GM19452 (cell line): ENCODE results near the gene NKIRAS2.

Experiments
- ATAC-seq: cut with Tn5 transposase; IDR thresholded peaks from one replicate; pipeline ENCODE4 v1.9.1; 2021; ENCODE audit not compliant: unreplicated experiment

Gene NKIRAS2

DNA sequence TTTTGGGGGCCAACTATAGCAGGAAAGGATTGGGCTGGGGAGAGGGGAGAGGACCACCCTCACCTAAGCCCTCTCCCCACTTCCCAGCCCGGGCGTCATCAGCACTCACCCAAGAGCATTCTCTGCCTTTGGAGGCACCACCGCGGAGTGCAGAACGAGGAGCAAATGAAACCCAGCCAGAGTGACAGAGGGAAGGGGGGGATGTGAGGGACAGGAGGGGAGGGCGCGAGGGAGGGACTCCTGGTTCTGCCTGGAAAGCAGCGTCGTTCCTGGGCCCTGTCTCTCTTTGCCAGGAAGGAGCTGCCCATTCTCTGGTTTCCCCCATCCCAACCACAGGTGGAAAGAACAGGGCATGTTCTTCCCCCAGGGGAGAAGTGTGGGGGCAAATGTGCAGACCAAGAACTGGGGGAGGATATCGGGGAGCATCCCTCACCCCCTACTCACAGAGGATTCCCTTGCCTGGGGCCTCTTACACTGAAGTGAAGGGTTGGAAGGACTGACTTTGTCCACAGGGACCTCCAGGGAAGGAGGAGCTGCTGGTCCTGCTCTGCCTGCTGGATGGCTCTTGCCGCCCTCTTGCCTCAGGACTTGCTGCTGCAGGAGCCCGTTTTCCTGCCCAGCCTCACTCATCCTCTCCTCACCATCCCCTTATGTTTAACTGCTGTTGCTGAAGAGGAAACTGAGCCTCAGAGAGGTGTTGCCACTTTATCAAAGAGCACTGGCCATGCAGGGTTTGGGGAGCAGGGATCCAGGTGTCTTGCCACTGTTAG, 34.0 kb downstream of the NKIRAS2 start:
- ATAC-seq: no peak

DNA sequence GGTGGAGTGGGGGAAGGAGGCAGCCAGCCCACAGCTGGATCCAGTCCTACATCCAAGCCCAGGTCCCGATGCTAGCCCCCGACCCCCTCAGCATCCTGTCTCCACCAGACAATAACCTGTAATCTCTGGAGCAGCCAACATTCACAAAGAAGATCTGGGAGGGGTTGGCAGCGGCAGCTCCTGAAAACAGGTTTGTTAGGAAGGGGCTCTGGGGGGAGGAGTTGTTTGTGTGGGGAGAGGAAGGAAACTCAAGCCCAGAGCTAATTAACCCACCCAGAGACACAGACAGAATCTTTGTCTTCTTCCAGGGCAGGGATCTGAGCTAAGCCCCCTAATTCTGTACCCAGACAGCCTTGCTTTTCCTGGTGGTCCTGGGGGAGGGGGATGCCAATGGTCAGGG, 35.1 kb downstream of the NKIRAS2 start:
- no peak for ATAC-seq

DNA sequence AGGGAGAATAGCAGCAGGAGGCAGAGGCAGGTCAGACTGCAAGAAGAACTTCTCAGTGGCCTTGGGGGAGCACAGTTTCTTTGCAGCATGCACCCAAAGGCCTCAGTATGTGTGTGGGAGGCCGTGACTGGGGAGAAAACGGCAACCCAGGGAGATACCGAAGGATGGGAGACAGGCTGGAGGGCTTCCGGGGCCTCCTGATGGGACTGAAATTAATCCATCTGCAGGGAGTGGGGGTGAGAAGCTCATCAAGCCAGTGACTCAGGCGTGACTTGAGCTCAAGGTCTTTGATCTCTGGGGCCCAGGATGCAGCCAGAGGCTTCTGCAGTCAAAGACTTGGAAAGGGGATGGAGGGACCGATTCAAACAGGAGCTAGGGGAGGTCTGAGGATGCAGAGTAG, 35.6 kb downstream of the NKIRAS2 start:
- ATAC-seq: no peak

DNA sequence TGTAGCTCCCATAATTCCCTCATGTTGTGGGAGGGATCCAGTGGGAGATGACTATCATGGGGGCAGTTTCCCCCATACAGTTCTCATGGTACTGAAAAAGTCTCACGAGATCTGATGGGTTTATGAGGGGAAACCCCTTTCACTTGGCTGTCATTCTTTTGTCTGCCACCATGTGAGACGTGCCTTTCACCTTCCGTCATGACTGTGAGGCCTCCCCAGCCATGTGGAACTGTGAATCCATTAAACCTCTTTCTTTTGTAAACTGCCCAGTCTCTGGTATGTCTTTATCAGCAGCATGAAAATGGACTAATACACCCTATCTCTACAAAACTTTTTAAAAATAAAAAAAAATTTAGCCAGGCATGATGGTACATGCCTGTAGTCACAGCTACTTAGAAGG, 36.7 kb downstream of the NKIRAS2 start:
- no peak for ATAC-seq

DNA sequence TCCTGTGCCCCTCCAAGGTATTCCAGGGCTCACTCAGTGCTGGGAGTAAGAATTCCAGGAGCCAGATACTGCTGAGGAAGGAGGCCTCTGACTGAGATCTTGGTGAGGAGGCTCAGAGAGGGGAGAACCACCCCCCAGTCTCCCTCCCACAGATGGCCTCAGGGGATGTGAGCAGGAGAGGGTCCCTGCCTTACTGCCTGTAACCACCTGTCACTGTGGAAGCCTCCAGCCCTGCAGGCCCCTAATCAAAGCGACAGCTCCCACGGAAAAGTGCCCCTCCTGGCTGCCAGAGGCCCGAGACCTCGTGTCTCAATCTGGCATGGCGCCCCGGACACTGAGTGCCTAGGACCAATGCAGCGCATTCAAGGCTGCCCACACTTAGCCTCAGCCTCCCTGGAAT, 38.2 kb downstream of the NKIRAS2 start:
- no peak for ATAC-seq

DNA sequence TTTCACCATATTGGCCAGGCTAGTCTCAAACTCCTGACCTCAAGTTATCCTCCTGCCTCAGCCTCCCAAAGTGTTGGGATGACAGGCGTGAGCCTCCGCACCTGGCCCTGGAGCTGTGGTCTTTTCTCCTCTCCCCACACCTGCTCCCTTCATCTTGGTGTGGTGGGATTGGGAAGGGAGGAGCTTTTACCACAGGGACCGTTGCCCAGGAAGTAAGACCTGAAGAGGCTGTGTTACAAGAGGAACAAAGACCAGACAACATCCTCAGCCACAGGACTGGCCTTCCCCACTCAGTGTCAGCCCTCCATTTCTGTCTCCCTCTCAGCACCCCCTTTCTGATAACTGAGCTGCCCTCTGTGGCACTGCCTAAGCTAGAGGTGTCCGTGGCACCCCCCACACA, 39.9 kb downstream of the NKIRAS2 start:
- ATAC-seq: no peak

DNA sequence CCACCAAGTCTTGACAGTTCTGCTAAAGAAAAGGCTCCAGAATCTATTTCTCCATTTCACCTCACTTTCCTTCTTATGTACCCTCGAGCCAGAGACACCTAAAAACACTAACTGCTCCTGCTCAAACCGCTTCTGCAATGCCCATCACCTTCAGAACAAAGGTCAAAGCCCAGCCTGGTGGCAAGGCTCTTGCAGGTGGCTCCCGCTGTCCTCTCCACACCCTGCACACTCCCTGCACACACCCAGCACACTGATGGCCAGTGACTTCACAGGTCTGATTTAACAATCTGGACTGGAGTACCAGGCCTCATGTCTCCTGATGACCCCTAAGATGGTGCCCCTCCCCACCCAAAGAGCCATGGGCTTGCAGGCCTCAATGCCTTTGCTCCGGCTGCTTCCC, 40.3 kb downstream of the NKIRAS2 start:
- no peak for ATAC-seq

DNA sequence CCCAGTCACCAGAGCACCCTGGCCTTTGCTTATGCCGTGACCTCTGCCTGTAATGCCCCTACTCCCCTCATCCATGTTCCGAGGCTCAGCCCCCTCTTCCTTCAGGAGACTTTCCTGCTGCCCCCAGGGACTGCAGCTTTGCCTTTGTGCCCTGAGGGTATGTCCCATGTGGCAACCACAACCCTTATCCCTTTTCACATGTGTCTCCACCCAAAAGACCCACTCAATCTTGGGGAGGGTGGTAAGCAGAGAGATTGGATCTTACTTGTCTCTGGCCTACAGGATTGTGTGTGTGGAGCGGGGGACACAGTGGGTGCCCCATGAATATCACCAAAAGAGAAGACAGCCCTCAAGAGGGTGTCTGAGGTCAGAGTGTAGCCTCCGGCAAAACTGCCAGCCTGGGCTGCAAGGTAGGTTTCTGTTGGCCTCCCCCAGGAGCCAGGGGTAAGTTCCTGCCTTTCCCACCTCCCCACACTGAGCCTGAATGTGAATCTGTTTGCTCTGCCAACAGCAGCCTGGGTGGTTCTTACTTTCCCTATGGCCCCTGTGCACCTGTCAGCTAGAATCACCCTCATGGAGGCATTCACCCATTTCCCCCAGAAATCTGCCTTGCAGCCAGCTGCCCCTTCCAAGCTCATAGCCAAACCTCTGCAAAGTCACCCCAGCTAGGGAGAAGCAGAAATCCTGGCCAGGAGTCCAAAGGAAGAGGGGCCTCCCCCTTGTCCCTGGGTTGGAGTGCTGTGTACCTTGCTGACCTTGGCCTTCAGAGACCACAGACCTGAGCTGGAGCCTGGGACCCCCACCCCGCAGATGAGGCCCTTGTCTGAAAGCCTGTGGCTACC, 42.0 kb downstream of the NKIRAS2 start:
- no peak for ATAC-seq

DNA sequence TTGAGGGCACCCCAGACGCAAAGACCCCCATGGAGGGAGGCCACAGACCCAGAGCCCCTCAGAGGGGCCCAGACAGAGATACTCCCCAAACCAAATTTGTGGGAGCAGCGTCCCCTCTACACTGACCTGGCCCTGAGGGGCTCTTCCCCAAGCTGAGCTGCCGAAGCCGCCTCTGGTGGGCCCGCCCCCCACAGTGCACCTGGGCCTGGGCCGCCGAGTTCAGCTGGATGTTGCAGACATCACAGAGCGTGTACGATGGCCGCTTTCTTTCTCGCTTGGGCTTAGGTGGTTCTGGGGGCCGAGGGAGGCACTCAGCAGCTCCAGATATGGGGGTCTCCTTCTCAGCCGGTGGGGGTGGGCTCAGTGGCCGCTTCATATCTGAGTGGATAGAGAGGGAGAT, 42.8 kb downstream of the NKIRAS2 start:
- no peak for ATAC-seq

DNA sequence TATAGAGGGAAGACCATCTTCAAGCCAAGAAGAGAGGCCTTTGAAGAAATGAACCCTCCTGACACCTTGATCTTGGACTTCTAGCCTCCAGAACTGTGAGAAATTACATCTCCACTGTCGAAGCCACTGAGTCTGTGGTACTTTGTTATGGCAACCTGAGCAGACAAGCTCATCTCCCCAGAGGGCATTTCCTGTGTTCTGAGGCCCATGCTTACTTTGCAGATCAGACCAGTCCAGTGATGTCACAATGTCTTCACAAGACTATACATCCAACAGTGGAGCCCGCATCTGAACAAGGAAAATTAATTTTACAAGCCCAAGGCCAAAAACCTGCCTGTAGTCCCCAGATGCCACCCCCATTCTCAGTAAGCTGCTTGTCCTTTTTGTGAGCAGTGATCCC, 45.3 kb downstream of the NKIRAS2 start:
- no peak for ATAC-seq

DNA sequence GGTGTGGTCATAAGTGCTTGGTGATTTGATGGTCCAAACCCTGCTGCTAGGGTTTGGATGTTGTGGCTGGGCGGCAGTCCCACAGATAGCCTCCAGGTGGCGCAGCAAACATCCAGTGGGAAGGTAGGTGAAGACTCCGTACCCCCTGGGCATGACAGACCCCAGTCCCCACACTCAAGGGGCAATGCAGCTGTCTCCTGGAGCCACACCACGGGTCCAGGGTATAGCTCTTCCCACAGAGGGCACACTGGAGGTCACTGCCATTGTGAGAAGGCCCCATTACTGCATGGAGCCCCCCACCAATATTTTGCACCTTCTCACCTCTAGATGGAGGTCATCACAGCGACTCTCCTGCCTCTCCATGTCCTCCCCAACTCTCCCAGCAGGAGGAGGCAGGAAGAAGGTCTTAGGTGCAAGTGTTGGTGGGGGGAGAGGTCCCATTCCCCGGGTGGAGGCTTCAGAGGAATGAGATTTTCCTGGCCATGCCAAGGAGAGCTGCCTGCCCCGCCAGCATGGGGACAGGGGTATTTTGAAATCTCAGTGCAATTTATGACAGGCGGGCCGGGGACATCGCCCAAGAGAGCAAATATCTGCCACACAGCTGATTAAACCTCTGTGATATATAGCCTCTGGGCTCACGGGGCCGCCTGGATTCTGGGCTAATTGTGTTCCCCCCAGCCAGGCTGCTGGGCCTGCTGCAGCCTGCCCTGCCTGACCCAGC, 47.6 kb downstream of the NKIRAS2 start:
- no peak for ATAC-seq

DNA sequence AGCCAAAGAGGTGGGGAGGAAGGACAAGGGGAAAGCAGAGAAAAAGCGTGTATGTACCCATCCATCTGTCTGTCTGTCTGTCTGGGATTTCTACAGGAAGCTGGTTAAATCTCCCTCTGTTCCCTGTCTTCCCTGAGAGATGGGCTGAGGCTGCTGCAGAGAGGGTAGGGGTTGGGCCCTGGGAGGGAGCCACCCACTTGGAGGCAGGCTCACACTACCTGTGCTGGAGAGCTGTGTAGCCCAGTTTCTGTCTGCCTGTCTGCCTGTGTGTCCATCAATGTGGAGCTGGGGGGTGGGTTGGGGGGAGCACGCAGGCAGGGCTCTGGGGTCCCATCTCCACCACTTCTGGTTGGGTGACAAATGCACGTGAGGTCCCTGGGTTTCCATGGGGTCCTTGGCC, 49.1 kb downstream of the NKIRAS2 start:
- ATAC-seq: no peak

DNA sequence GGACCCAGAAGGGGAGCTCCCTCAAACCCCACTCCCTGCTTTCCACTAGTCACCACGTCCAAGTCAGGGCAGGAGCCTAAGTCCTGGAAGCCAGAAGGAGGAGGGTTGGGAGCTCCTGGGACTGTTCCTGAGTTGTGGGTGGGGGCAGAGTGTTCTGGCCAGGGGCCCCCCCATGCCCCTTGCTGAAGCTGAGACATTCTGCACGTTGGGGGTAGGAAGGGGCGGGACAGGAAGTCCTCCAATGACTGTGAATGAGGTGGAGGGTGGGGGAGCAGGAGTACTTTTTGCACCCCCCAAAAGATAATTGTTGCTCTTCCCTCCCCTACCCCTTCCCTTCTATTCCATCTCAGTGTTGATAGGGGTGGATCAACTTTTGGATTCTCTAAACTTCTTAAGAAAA, 51.9 kb downstream of the NKIRAS2 start:
- ATAC-seq: no peak

DNA sequence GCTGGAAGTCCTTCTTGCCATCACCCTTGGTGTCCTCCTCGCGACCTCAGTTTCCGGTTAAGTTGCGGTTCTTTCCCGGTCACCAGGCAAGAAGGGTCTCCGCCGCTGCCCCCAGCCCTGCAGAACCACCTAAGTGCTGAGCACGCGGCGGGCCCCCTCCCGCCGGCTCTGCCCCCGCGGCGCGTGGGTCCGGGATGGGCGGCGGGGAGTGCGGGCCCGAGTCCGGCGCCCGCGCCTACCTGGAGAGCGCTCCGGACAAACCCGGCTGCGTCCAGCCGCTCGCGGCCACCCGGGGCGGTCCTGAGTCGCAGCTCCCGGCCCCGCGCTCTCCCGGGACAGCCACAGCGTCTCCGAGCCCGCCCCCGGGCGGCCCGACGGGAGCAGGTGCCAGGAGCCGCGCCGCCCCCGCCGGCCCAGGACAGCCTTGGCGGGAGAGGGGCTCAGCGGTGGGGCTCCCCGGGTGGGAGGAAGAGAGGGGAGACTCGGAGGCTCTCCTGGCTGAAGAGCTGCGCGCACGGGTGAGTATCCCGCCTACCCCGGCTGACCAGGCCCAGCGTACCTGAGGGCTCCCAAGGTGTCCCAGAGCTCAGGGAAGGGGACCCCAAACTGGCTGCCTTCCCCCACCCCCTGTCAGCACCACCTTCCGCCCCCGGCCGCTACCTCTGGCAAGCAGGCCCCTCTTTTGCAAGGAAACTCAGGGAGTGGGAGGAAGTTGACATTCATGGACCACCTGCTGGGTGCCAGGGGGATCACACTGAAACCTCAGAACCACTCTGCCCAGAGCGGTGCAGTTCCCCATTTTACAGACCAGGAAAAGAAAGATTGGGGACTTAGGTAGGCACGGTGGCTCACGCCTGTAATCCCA, 52.7 kb downstream of the NKIRAS2 start:
- ATAC-seq: no peak
